Activated CD8-positive, alpha-beta memory T cell treated with anti-CD3 and anti-CD28 coated beads, Interleukin-2, amount 10 ng/mL, durations not matched to agents 7 days and 5 days (primary cell): ENCODE data around the gene GLG1. TPM values are rescaled to one million over a fixed set of nuclear protein-coding genes. Genes with fewer than 3 reads are reported as not detected.

Source experiments
- ATAC-seq: fragments of 150-1000 bp; cut with Tn5 transposase; one replicate; pipeline ENCODE4 v1.10.0; 2021; ENCODE audit warnings: moderate library complexity
- CTCF ChIA-PET: fragments of 350-600 bp; sonication (Branson Sonifier 250); formaldehyde crosslinking; loops from one replicate; lab custom pipeline; 2021; ENCODE audit warnings: antibody characterized with exemption; lab: Charles Lee
- DNase-seq: peaks from one replicate; pipeline ENCODE4 v3.0.0-alpha.2; 2020
- H3K27ac Mint-ChIP-seq: one replicate; pipeline ENCODE4 v1.8.0; 2021; ENCODE audit warnings: mild to moderate bottlenecking, mixed read lengths
- H3K27me3 Mint-ChIP-seq: one replicate; pipeline ENCODE4 v1.8.0; 2021; ENCODE audit warnings: mixed read lengths
- H3K36me3 Mint-ChIP-seq: one replicate; pipeline ENCODE4 v1.8.0; 2021; ENCODE audit warnings: mild to moderate bottlenecking, mixed read lengths
- H3K4me1 Mint-ChIP-seq: one replicate; pipeline ENCODE4 v1.8.0; 2021; ENCODE audit warnings: mixed read lengths
- H3K4me3 Mint-ChIP-seq: one replicate; pipeline ENCODE4 v1.8.0; 2021; ENCODE audit warnings: mild to moderate bottlenecking, moderate library complexity, mixed read lengths
- H3K9me3 Mint-ChIP-seq: one replicate; pipeline ENCODE4 v1.8.0; 2022; ENCODE audit warnings: low read depth, mixed read lengths
- total RNA-seq, 2 experiments: library from RNA; stranded (reverse); gene quantifications; one replicate each; pipeline ENCODE4 v1.2.3, GENCODE V29; 2021

GLG1 gene
- total RNA-seq, 2 experiments from 2014 or later, result 74.0 to 86.9 TPM

GRCh38 chr16:74463888-74464287 lies 143.0 kb downstream of the GLG1 start:
- CTCF ChIA-PET, result no interaction called here
- Mint-ChIP-seq H3K36me3 (peaks cover 55% of the 10 kb centered on the region), H3K9me3 (no peaks in the 10 kb centered on the region), H3K4me1 (peaks cover 24% of the 10 kb centered on the region), H3K27me3 (no peaks in the 10 kb centered on the region), H3K27ac (no peak overlapping the region), H3K4me3 (no peak overlapping the region)
- ATAC-seq, result no peak
- no peak for DNase-seq

GRCh38 chr16:74462361-74462760 lies 144.6 kb downstream of the GLG1 start:
- Mint-ChIP-seq H3K9me3 (no peaks in the 10 kb centered on the region), H3K27me3 (no peaks in the 10 kb centered on the region), H3K36me3 (peaks cover 55% of the 10 kb centered on the region), H3K4me1 (peaks cover 18% of the 10 kb centered on the region), H3K4me3 (no peak overlapping the region), H3K27ac (no peak overlapping the region)
- no peak for ATAC-seq
- CTCF ChIA-PET, result interaction anchor here (1.0 kb wide), 1 partner anchor 22 kb away, joined by 4 read pairs; no protein-coding TSS in a partner anchor
- DNase-seq, result no peak

DNA sequence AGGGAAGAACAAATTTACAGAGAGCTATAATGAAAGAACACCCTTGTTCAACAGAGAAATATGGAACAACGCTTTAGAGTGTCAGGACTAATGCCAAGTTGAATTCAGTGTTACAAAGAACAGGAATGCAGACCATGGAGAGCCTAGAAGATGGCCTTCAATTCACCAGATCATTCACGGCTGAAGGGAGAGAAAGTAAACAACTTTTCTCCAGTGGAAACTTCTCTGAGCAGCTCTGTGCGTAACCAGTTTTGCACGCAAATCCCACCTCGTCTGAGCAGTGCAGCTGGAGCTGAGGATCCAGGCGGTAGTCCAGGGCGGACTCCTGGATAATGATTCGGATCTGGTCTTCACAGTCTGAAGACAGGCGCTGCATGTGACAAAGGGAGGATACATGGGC lies 145.1 kb downstream of the GLG1 start:
- no peak overlapping the region for H3K27ac Mint-ChIP-seq
- ATAC-seq, result no peak
- CTCF ChIA-PET, result interaction anchor here (1.0 kb wide), 1 partner anchor 21 kb away, joined by 4 read pairs; no protein-coding TSS in a partner anchor
- no peak overlapping the region for H3K4me3 Mint-ChIP-seq
- no peaks in the 10 kb centered on the region for H3K27me3 Mint-ChIP-seq
- no peaks in the 10 kb centered on the region for H3K9me3 Mint-ChIP-seq
- peaks cover 51% of the 10 kb centered on the region for H3K36me3 Mint-ChIP-seq
- peaks cover 13% of the 10 kb centered on the region for H3K4me1 Mint-ChIP-seq
- DNase-seq, result no peak

DNA sequence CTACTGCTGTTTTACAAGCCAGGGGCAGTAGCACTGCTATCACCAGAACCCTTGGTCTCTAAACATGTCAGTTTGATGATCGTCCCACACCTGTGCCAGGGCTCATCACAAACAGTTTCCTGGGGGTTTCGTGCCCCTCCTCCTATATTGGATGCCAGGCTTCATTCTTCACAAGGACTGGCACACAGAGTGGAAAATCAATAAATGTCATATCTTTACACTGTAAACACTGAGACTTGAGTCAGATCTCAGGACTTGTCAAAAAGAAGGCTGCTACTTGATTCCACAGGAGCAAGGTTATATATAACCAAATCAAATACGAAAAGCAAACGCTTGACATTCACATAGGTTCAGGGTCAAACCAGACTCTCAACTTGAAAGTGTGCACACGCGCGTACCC lies 146.4 kb downstream of the GLG1 start:
- DNase-seq, result no peak
- Mint-ChIP-seq H3K9me3 (no peaks in the 10 kb centered on the region), H3K36me3 (peaks cover 50% of the 10 kb centered on the region), H3K27me3 (no peaks in the 10 kb centered on the region), H3K4me1 (peaks cover under 1% of the 10 kb centered on the region), H3K27ac (no peak overlapping the region), H3K4me3 (no peak overlapping the region)
- CTCF ChIA-PET, result no interaction called here
- no peak for ATAC-seq

DNA sequence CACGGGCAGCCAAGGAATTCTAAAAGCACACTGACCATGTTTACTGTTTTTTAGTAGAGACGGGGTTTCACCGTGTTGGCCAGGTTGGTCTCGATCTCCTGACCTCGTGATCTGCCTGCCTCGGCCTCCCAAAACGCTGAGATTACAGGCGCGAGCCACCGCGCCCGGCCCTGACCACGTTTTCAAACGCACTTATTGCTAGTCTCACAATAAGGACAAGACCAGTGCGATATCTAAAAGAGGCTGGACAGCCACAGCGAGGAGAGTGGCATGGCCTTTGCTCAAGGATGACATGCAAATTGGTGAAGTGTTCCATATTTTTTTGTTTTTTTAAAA lies 150.7 kb downstream of the GLG1 start:
- Mint-ChIP-seq H3K4me3 (no peak overlapping the region), H3K4me1 (no peaks in the 10 kb centered on the region), H3K9me3 (no peaks in the 10 kb centered on the region), H3K36me3 (peaks cover 44% of the 10 kb centered on the region), H3K27me3 (no peaks in the 10 kb centered on the region), H3K27ac (no peak overlapping the region)
- CTCF ChIA-PET, result no interaction called here
- ATAC-seq (no peak), DNase-seq (no peak)

DNA sequence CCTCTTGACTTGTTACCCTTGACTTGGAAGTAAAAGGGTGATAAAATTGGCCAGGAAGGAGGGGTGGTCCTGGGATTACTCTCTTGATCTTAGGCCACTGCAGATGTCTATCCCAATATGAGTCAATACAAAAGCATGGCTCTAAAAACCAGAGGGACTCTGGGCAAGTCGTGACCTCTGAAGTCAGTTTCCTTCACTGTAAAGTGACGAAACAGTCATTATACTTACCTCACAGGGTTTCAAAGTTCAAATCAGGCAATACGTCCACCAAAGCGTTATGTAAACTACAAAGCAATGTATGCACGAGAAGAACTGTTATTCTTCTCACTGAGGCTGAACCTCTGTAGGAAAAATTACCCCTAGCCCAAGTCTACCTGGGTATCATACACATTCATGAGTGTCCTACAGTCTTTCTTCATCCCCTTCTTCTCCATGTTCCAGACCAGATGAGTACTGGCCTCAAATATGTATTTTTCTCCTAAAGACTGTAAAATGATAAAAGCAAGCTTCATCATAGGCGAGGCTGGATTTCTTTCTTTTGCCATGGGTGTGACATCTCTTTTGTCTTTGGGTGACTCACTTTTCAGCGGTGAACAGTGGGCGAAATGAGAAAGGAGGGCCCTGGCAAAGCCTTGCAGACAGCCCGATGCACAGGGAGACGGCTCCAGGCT lies 151.2 kb downstream of the GLG1 start:
- H3K36me3 Mint-ChIP-seq, result peaks cover 44% of the 10 kb centered on the region
- no peaks in the 10 kb centered on the region for H3K27me3 Mint-ChIP-seq

DNA sequence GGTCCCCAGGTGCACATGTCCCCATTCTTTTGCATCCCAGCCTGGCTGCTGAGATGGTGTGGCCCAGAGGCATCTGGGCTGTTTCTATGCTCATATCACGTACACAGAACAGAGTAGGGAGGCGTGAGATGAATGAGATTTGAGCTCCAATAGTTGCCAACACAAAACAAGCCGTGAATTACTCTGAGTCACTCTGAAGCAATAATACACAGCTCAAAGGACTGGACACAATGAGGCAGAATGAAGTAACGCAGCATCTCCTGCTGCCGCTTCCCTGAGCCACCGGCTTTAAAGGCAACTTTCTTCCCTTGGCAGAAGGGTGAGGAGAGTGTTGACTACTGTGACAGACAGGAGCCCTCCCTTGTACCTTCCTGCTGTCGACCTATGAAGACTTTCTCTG lies 151.7 kb downstream of the GLG1 start:
- CTCF ChIA-PET, result interaction anchor here (0.6 to 1.0 kb wide), 3 partner anchors 9 to 20 kb away, joined by 3 read pairs; no protein-coding TSS in a partner anchor
- H3K27ac Mint-ChIP-seq, result no peak overlapping the region
- H3K4me1 Mint-ChIP-seq, result no peaks in the 10 kb centered on the region

More for the DNA sequence above, 151.2 kb downstream of the GLG1 start:
- DNase-seq (no peak), ATAC-seq (no peak)
- Mint-ChIP-seq H3K4me3 (no peak overlapping the region), H3K27ac (no peak overlapping the region), H3K4me1 (no peaks in the 10 kb centered on the region), H3K9me3 (no peaks in the 10 kb centered on the region)
- CTCF ChIA-PET, result interaction anchor here (1.0 kb wide), 1 partner anchor 17 kb away, joined by 3 read pairs; no protein-coding TSS in a partner anchor

DNA sequence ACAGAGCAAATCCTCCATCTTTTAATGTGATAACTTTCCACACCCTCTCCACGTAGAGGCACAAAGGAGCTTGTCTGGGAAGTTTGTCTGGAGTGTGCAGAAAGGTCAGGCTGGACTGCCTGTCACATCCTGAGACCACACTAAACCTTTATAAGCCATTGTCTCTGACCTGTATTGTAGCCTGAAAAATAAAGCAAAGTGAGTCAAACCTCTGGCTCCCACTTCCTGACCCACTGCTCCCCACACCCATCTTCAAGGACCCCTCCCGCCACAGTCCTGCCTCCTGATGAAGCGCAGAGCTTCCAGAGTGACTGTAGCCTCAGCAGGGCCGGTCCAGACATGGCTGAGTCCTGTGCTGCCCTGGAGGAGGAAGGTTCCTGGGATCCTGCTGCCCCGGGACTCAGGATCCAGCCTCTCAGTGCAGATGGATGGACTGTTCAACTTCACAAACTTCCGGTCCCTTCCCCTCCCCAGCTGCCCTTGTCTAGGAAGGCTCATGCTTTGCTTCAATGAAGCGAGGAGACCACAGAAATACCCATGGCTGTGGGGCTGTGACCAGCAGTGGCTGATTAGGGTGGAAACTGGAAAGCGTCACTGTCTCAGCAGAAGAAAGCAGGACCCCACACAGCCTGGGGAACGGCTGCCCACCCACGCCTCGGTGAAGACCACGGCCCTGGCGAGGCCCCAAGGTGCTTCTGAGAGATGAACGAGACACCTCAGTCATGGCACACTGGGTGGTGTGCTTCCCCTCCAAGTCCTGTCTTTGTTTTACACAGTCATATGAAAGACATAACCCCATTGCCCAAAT lies 154.8 kb downstream of the GLG1 start:
- no peak for DNase-seq
- Mint-ChIP-seq H3K36me3 (peaks cover 36% of the 10 kb centered on the region), H3K9me3 (no peaks in the 10 kb centered on the region), H3K27me3 (no peaks in the 10 kb centered on the region), H3K27ac (peak overlapping the region; percentile 33), H3K4me1 (peaks cover 13% of the 10 kb centered on the region), H3K4me3 (no peak overlapping the region)
- CTCF ChIA-PET, result no interaction called here
- ATAC-seq, result no peak

More for the DNA sequence above, 151.7 kb downstream of the GLG1 start:
- peaks cover 44% of the 10 kb centered on the region for H3K36me3 Mint-ChIP-seq
- ATAC-seq, result no peak
- H3K27me3 Mint-ChIP-seq, result no peaks in the 10 kb centered on the region
- H3K4me3 Mint-ChIP-seq, result no peak overlapping the region
- no peaks in the 10 kb centered on the region for H3K9me3 Mint-ChIP-seq
- no peak for DNase-seq

DNA sequence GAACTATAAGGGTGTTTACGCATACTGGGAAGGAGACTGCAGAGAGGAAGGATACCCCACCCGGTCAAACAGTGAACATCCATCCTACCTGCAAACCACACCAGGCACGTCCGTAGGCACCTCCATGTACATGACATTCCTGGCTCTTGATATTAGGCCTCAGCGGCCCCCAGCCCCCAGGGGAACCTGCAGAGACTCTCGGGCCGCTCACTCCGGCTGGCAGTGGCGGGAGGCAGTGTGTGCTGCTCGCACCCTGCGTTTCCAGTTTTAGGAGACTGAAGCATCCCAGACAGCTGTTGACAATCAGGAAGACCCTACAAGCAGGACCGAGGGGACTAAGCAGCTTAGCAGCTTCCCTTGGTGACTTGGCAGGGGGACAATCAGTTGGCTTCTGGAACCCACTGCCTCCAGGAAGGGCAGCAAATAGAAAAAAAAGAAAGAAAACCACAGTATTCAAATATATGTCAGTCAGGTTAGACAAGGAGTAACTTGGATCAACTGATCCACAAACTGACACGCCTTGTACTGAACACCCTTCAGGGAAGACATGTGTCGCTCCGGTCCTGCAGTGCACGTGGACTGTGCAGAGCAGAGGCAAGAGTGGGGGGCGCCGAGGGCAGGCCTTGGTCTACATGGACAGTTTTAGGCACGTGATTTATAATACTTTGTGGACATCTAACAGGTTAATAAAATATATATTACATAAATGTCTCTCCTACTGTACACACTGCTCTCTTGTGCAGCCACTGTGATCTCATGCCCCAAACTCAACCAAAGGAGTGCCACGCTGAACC lies 155.8 kb downstream of the GLG1 start:
- H3K4me3 Mint-ChIP-seq, result no peak overlapping the region

GRCh38 chr16:74450236-74450635 lies 156.7 kb downstream of the GLG1 start:
- Mint-ChIP-seq H3K36me3 (peaks cover 28% of the 10 kb centered on the region), H3K4me3 (no peak overlapping the region), H3K9me3 (no peaks in the 10 kb centered on the region), H3K27me3 (no peaks in the 10 kb centered on the region), H3K27ac (no peak overlapping the region), H3K4me1 (peaks cover 15% of the 10 kb centered on the region)
- CTCF ChIA-PET, result no interaction called here
- no peak for ATAC-seq
- no peak for DNase-seq

More for the DNA sequence above, 155.8 kb downstream of the GLG1 start:
- ATAC-seq (no peak), DNase-seq (no peak)
- H3K27me3 Mint-ChIP-seq, result no peaks in the 10 kb centered on the region
- CTCF ChIA-PET, result no interaction called here
- H3K27ac Mint-ChIP-seq, result no peak overlapping the region
- H3K9me3 Mint-ChIP-seq, result no peaks in the 10 kb centered on the region
- peaks cover 36% of the 10 kb centered on the region for H3K36me3 Mint-ChIP-seq
- H3K4me1 Mint-ChIP-seq, result peaks cover 15% of the 10 kb centered on the region

GRCh38 chr16:74449470-74449869 lies 157.4 kb downstream of the GLG1 start:
- no peak for DNase-seq
- peaks cover 15% of the 10 kb centered on the region for H3K4me1 Mint-ChIP-seq
- ATAC-seq, result no peak
- no peak overlapping the region for H3K27ac Mint-ChIP-seq
- peaks cover 26% of the 10 kb centered on the region for H3K36me3 Mint-ChIP-seq
- CTCF ChIA-PET, result interaction anchor here (0.7 kb wide), 1 partner anchor 167 kb away, joined by 3 read pairs; no protein-coding TSS in a partner anchor
- no peak overlapping the region for H3K4me3 Mint-ChIP-seq
- H3K27me3 Mint-ChIP-seq, result no peaks in the 10 kb centered on the region
- no peaks in the 10 kb centered on the region for H3K9me3 Mint-ChIP-seq

- CTCF ChIA-PET, result no interaction called here
- H3K4me1 Mint-ChIP-seq, result peaks cover 15% of the 10 kb centered on the region
- H3K36me3 Mint-ChIP-seq, result peaks cover 26% of the 10 kb centered on the region
- H3K4me3 Mint-ChIP-seq, result no peak overlapping the region
- DNase-seq, result no peak
- no peak for ATAC-seq
- H3K27me3 Mint-ChIP-seq, result no peaks in the 10 kb centered on the region
- no peak overlapping the region for H3K27ac Mint-ChIP-seq
- H3K9me3 Mint-ChIP-seq, result no peaks in the 10 kb centered on the region
Observed at GRCh38 chr16:74448990-74449389, 157.9 kb downstream of the GLG1 start.

GRCh38 chr16:74447578-74447977 lies 159.3 kb downstream of the GLG1 start:
- no peaks in the 10 kb centered on the region for H3K27me3 Mint-ChIP-seq
- no peak for ATAC-seq
- no peaks in the 10 kb centered on the region for H3K9me3 Mint-ChIP-seq
- no peak for DNase-seq
- no peak overlapping the region for H3K27ac Mint-ChIP-seq
- peaks cover 17% of the 10 kb centered on the region for H3K36me3 Mint-ChIP-seq
- peaks cover 20% of the 10 kb centered on the region for H3K4me1 Mint-ChIP-seq
- no peak overlapping the region for H3K4me3 Mint-ChIP-seq
- CTCF ChIA-PET, result no interaction called here
